ENCODE data around the gene CEMIP.
A peak's percentile ranks its signal among the peaks of the same experiment; 100 is the strongest.

Gene CEMIP

GRCh38 chr15:80976851-80977250, 197.7 kb downstream of the CEMIP start:
- TF ChIP-seq, protein P1, sequence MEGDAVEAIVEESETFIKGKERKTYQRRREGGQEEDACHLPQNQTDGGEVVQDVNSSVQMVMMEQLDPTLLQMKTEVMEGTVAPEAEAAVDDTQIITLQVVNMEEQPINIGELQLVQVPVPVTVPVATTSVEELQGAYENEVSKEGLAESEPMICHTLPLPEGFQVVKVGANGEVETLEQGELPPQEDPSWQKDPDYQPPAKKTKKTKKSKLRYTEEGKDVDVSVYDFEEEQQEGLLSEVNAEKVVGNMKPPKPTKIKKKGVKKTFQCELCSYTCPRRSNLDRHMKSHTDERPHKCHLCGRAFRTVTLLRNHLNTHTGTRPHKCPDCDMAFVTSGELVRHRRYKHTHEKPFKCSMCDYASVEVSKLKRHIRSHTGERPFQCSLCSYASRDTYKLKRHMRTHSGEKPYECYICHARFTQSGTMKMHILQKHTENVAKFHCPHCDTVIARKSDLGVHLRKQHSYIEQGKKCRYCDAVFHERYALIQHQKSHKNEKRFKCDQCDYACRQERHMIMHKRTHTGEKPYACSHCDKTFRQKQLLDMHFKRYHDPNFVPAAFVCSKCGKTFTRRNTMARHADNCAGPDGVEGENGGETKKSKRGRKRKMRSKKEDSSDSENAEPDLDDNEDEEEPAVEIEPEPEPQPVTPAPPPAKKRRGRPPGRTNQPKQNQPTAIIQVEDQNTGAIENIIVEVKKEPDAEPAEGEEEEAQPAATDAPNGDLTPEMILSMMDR (IDR thresholded peaks at IDR 0.05; ENCODE audit: insufficient read depth, low read length, poor library complexity, severe bottlenecking) = no peak
- Histone ChIP-seq H3K27me3 (replicated peaks; ENCODE audit: control insufficient read depth, insufficient read depth, low read length) (no peaks in the 10 kb centered on the region), H3K4me3 (replicated peaks; ENCODE audit: low read depth, low read length) (no peak overlapping the region), H3K36me3 (ENCODE audit: control insufficient read depth, insufficient read depth, low read length) (peaks cover 19% of the 10 kb centered on the region)
- no peak for DNase-seq (ENCODE audit: extremely low read depth, insufficient read length)

- DNase-seq (ENCODE audit: extremely low read depth, insufficient read length) = no peak
- TF ChIP-seq, protein P1 (IDR thresholded peaks at IDR 0.05; ENCODE audit: insufficient read depth, low read length, poor library complexity, severe bottlenecking) = peak; percentile 51
- H3K27me3 ChIP-seq (replicated peaks; ENCODE audit: control insufficient read depth, insufficient read depth, low read length) = no peaks in the 10 kb centered on the region
These were observed 198.5 kb downstream of the CEMIP start for GRCh38 chr15:80977627-80978036.

DNA sequence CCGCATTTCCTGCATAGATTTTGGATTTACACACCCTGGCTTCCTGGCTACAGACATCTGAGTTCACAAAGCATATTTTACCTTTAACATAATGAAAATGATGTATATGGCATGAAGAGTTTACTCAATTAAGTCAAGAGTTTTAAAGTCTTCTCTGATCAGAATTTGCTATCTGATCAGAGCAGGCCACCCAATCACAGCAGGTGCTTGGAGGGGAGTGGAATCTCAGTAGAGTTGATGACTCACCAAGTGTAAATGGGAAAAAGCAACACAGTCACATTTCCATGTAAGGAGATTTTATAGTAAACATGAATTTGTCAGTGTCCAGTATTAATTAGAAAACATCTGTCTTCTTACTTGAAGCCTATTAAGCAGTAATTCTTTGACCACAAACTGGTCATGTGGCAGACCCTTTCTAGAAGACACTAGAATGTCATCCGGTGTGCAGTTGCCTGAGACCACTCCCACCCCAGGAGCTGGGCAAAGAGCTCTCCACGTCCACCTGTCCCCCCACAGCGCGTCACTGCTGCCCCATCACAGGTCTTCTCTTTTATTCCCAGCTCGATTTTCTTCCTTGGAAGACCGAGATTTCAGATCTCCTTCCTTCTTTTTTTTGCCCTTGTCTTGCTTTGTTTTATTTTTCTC, 199.6 kb downstream of the CEMIP start:
- Histone ChIP-seq H3K36me3 (ENCODE audit: control insufficient read depth, insufficient read depth, low read length) (peaks cover 17% of the 10 kb centered on the region), H3K4me3 (replicated peaks; ENCODE audit: low read depth, low read length) (no peak overlapping the region), H3K27me3 (replicated peaks; ENCODE audit: control insufficient read depth, insufficient read depth, low read length) (no peaks in the 10 kb centered on the region)
- TF ChIP-seq, protein P1 (IDR thresholded peaks at IDR 0.05; ENCODE audit: insufficient read depth, low read length, poor library complexity, severe bottlenecking) = no peak
- no peak for DNase-seq (ENCODE audit: extremely low read depth, insufficient read length)

More at GRCh38 chr15:80977627-80978036, 198.5 kb downstream of the CEMIP start:
- Histone ChIP-seq H3K36me3 (ENCODE audit: control insufficient read depth, insufficient read depth, low read length) (peaks cover 19% of the 10 kb centered on the region), H3K4me3 (replicated peaks; ENCODE audit: low read depth, low read length) (no peak overlapping the region)

- H3K36me3 ChIP-seq (ENCODE audit: control insufficient read depth, insufficient read depth, low read length) = peaks cover 15% of the 10 kb centered on the region
- TF ChIP-seq, protein P1 (IDR thresholded peaks at IDR 0.05; ENCODE audit: insufficient read depth, low read length, poor library complexity, severe bottlenecking) = no peak
- no peak overlapping the region for H3K4me3 ChIP-seq (replicated peaks; ENCODE audit: low read depth, low read length)
- H3K27me3 ChIP-seq (replicated peaks; ENCODE audit: control insufficient read depth, insufficient read depth, low read length) = no peaks in the 10 kb centered on the region
- no peak for DNase-seq (ENCODE audit: extremely low read depth, insufficient read length)
These were observed 200.5 kb downstream of the CEMIP start for GRCh38 chr15:80979538-80980200.

GRCh38 chr15:80982205-80982604, 203.0 kb downstream of the CEMIP start:
- TF ChIP-seq, protein P1 (IDR thresholded peaks at IDR 0.05; ENCODE audit: insufficient read depth, low read length, poor library complexity, severe bottlenecking) = peak; percentile 65
- DNase-seq (ENCODE audit: extremely low read depth, insufficient read length) = no peak
- H3K27me3 ChIP-seq (replicated peaks; ENCODE audit: control insufficient read depth, insufficient read depth, low read length) = no peaks in the 10 kb centered on the region
- H3K4me3 ChIP-seq (replicated peaks; ENCODE audit: low read depth, low read length) = no peak overlapping the region
- peaks cover 11% of the 10 kb centered on the region for H3K36me3 ChIP-seq (ENCODE audit: control insufficient read depth, insufficient read depth, low read length)

All from GM06990 (cell line).